ENCODE data around the gene ZDHHC12. TPM values are rescaled to one million over a fixed set of nuclear protein-coding genes. Genes with fewer than 3 reads are reported as not detected.
A peak's percentile ranks its signal among the peaks of the same experiment; 100 is the strongest.

The ZDHHC12 gene
- total and polyA plus RNA-seq, 2 of the 13 experiments (the other 11 are each of a cell fraction or from before 2014, with no cell fraction given) = 25.4 to 28.0 TPM

DNA sequence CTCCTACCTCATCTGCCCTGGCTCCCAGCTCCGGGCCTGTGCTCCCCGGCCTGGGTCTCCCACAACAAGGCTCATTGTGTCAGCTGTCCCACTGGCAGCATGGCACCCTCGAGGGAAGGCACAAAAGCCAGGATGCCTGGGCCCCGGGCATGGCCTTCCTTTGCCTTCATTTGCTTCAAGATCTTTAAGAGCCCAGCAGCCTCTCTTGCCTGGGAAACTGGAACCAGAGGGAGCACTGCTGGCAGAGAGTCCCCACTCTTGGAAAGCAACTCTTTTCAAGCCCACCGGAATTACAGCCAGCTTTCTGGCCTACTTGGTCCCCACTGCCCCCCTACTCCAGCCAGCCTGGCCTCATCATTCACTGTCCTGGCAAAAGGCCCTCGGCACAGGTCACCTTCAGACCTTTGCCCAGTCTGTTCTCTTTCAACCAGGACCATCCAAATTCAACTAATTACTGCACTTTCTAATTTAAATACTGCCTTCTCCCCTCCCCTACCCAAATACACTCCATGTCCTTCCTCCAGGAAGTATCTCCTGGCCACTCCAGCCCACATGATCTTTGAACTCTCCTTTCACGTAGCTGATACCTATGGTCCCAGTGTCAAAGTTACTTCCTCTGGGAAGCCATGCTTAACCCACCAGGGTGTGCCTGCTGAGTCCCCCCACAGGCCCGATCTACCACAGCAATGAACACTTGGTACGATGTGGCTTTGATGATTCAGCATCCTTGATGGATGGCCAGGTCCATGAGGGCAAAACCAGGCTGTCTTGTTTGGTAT, 38.9 kb upstream of the ZDHHC12 start (continued):
- TF ChIP-seq LCORL (IDR thresholded peaks at IDR 0.05) (0 out of 2 replicates have a peak, but pooled peaks have one; percentile 10), LCORL (CRISPR knock-in tag; IDR thresholded peaks at IDR 0.05) (no peak), POLR2AphosphoS5 (IDR thresholded peaks at IDR 0.05; ENCODE audit: low read depth, low read length) (0 out of 2 replicates have a peak, but pooled peaks have one; percentile 26), ZNF816 (CRISPR knock-in tag; IDR thresholded peaks at IDR 0.05; ENCODE audit: borderline replicate concordance) (no peak), ZNF766 (CRISPR knock-in tag; IDR thresholded peaks at IDR 0.05; ENCODE audit: borderline replicate concordance) (no peak), ZSCAN30 (CRISPR knock-in tag; IDR thresholded peaks at IDR 0.05) (no peak), HNRNPL (IDR thresholded peaks at IDR 0.05; ENCODE audit: low read depth, low read length) (0 out of 2 replicates have a peak, but pooled peaks have one; percentile 32), ATF7-NPFF (CRISPR knock-in tag; IDR thresholded peaks at IDR 0.05; ENCODE audit: low read depth) (0 out of 2 replicates have a peak, but pooled peaks have one; percentile 23), RXRA (CRISPR knock-in tag; IDR thresholded peaks at IDR 0.05) (no peak; the same call in 1 of the 2 replicates), TMF1 (CRISPR knock-in tag; IDR thresholded peaks at IDR 0.05; ENCODE audit: low read depth) (no peak), ZFAT (CRISPR knock-in tag; conservative IDR thresholded peaks at IDR 0.05) (no peak), RAD21 (CRISPR knock-in tag; IDR thresholded peaks at IDR 0.05) (no peak), IRX3 (CRISPR knock-in tag; IDR thresholded peaks at IDR 0.05; ENCODE audit: borderline replicate concordance, low read depth) (no peak), ZNF207 (IDR thresholded peaks at IDR 0.05; ENCODE audit: borderline replicate concordance) (no peak)
- TF ChIP-seq, protein P1, sequence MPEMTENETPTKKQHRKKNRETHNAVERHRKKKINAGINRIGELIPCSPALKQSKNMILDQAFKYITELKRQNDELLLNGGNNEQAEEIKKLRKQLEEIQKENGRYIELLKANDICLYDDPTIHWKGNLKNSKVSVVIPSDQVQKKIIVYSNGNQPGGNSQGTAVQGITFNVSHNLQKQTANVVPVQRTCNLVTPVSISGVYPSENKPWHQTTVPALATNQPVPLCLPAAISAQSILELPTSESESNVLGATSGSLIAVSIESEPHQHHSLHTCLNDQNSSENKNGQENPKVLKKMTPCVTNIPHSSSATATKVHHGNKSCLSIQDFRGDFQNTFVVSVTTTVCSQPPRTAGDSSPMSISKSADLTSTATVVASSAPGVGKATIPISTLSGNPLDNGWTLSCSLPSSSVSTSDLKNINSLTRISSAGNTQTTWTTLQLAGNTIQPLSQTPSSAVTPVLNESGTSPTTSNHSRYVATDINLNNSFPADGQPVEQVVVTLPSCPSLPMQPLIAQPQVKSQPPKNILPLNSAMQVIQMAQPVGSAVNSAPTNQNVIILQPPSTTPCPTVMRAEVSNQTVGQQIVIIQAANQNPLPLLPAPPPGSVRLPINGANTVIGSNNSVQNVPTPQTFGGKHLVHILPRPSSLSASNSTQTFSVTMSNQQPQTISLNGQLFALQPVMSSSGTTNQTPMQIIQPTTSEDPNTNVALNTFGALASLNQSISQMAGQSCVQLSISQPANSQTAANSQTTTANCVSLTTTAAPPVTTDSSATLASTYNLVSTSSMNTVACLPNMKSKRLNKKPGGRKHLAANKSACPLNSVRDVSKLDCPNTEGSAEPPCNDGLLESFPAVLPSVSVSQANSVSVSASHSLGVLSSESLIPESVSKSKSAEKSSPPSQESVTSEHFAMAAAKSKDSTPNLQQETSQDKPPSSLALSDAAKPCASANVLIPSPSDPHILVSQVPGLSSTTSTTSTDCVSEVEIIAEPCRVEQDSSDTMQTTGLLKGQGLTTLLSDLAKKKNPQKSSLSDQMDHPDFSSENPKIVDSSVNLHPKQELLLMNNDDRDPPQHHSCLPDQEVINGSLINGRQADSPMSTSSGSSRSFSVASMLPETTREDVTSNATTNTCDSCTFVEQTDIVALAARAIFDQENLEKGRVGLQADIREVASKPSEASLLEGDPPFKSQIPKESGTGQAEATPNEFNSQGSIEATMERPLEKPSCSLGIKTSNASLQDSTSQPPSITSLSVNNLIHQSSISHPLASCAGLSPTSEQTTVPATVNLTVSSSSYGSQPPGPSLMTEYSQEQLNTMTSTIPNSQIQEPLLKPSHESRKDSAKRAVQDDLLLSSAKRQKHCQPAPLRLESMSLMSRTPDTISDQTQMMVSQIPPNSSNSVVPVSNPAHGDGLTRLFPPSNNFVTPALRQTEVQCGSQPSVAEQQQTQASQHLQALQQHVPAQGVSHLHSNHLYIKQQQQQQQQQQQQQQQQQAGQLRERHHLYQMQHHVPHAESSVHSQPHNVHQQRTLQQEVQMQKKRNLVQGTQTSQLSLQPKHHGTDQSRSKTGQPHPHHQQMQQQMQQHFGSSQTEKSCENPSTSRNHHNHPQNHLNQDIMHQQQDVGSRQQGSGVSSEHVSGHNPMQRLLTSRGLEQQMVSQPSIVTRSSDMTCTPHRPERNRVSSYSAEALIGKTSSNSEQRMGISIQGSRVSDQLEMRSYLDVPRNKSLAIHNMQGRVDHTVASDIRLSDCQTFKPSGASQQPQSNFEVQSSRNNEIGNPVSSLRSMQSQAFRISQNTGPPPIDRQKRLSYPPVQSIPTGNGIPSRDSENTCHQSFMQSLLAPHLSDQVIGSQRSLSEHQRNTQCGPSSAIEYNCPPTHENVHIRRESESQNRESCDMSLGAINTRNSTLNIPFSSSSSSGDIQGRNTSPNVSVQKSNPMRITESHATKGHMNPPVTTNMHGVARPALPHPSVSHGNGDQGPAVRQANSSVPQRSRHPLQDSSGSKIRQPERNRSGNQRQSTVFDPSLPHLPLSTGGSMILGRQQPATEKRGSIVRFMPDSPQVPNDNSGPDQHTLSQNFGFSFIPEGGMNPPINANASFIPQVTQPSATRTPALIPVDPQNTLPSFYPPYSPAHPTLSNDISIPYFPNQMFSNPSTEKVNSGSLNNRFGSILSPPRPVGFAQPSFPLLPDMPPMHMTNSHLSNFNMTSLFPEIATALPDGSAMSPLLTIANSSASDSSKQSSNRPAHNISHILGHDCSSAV (CRISPR knock-in tag; IDR thresholded peaks at IDR 0.05; ENCODE audit: borderline replicate concordance) = no peak
- TF ChIP-seq, protein P2, sequence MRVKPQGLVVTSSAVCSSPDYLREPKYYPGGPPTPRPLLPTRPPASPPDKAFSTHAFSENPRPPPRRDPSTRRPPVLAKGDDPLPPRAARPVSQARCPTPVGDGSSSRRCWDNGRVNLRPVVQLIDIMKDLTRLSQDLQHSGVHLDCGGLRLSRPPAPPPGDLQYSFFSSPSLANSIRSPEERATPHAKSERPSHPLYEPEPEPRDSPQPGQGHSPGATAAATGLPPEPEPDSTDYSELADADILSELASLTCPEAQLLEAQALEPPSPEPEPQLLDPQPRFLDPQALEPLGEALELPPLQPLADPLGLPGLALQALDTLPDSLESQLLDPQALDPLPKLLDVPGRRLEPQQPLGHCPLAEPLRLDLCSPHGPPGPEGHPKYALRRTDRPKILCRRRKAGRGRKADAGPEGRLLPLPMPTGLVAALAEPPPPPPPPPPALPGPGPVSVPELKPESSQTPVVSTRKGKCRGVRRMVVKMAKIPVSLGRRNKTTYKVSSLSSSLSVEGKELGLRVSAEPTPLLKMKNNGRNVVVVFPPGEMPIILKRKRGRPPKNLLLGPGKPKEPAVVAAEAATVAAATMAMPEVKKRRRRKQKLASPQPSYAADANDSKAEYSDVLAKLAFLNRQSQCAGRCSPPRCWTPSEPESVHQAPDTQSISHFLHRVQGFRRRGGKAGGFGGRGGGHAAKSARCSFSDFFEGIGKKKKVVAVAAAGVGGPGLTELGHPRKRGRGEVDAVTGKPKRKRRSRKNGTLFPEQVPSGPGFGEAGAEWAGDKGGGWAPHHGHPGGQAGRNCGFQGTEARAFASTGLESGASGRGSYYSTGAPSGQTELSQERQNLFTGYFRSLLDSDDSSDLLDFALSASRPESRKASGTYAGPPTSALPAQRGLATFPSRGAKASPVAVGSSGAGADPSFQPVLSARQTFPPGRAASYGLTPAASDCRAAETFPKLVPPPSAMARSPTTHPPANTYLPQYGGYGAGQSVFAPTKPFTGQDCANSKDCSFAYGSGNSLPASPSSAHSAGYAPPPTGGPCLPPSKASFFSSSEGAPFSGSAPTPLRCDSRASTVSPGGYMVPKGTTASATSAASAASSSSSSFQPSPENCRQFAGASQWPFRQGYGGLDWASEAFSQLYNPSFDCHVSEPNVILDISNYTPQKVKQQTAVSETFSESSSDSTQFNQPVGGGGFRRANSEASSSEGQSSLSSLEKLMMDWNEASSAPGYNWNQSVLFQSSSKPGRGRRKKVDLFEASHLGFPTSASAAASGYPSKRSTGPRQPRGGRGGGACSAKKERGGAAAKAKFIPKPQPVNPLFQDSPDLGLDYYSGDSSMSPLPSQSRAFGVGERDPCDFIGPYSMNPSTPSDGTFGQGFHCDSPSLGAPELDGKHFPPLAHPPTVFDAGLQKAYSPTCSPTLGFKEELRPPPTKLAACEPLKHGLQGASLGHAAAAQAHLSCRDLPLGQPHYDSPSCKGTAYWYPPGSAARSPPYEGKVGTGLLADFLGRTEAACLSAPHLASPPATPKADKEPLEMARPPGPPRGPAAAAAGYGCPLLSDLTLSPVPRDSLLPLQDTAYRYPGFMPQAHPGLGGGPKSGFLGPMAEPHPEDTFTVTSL (CRISPR knock-in tag; IDR thresholded peaks at IDR 0.05; ENCODE audit: borderline replicate concordance) = 0 out of 2 replicates have a peak, but pooled peaks have one; percentile 15

Data from HepG2 (cell line).